Stimulated activated CD4-positive, alpha-beta T cell treated with anti-CD3 and anti-CD28 coated beads, Interleukin-1b, Interleukin-23, amount 100 ng/mL, for 48 hours (primary cell): ENCODE data around the gene CREB5.

Source experiments
- DNase-seq: peaks from one replicate; pipeline ENCODE4 v3.0.0-alpha.2; 2020

Gene CREB5

GRCh38 chr7:28554802-28555471, 142.6 kb downstream of the CREB5 start:
- DNase-seq, result no peak

GRCh38 chr7:28556025-28556424, 143.7 kb downstream of the CREB5 start:
- no peak for DNase-seq

GRCh38 chr7:28556671-28557070, 144.4 kb downstream of the CREB5 start:
- DNase-seq, result no peak

GRCh38 chr7:28558236-28558635, 145.9 kb downstream of the CREB5 start:
- no peak for DNase-seq

GRCh38 chr7:28560767-28561166, 148.4 kb downstream of the CREB5 start:
- DNase-seq, result no peak

GRCh38 chr7:28564033-28564432, 151.7 kb downstream of the CREB5 start:
- no peak for DNase-seq

DNA sequence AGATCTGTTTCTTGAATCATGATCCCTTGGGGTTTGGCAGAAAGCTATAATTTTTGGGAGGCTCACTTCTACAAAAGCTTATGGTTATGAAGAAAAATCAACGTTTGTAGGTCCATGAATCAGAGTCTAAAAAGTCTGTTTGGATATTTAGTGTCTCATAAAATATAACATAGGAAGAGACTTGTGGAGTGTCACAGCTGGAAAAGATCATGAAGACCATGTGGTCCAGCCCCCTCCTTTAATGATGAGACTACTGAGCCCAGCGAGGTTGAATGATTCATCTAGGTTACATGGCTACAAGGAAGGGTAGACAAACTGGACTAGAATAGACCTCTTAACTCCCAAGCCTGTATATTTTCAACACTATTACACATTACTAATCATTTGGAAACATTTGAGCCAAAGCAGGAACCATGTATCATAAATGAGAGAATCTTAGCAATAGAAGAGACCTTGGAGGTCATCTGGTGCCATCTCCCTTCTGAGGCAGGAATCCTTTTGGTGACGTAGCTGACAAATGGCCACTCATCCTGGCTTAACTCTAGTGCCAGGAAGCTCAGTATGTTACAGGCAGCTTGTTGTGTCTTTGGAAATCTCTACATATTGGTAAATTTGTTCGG, 152.5 kb downstream of the CREB5 start:
- DNase-seq, result no peak

GRCh38 chr7:28565980-28566379, 153.7 kb downstream of the CREB5 start:
- DNase-seq, result no peak

GRCh38 chr7:28570113-28570969, 158.0 kb downstream of the CREB5 start:
- DNase-seq, result no peak

GRCh38 chr7:28570970-28571288, 158.6 kb downstream of the CREB5 start:
- no peak for DNase-seq

GRCh38 chr7:28571405-28571804, 159.1 kb downstream of the CREB5 start:
- DNase-seq, result no peak

GRCh38 chr7:28572321-28573058, 160.2 kb downstream of the CREB5 start:
- no peak for DNase-seq

DNA sequence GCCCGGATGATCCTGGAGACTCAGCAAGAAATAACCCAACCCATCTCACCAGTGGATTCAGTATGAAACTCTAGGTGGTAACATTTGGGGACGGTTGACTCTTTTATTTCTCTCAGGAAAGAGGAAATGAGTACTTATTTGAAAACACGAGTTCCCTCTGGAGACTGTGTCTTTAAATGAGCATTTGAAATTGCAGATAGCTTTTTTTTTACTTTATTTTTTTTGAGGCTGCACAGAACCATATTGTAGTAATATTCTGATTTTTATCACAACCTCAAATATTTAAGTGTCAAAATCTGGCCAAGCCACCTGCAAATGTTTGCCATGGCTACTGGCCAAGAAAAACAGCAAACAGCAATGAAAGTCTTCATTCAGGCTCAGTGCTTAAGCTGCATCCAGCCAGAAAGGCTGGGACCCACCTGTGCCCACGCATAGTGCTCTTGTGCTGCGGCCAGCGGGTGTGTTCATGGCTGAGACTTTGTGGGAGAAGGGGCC, 160.8 kb downstream of the CREB5 start:
- no peak for DNase-seq

DNA sequence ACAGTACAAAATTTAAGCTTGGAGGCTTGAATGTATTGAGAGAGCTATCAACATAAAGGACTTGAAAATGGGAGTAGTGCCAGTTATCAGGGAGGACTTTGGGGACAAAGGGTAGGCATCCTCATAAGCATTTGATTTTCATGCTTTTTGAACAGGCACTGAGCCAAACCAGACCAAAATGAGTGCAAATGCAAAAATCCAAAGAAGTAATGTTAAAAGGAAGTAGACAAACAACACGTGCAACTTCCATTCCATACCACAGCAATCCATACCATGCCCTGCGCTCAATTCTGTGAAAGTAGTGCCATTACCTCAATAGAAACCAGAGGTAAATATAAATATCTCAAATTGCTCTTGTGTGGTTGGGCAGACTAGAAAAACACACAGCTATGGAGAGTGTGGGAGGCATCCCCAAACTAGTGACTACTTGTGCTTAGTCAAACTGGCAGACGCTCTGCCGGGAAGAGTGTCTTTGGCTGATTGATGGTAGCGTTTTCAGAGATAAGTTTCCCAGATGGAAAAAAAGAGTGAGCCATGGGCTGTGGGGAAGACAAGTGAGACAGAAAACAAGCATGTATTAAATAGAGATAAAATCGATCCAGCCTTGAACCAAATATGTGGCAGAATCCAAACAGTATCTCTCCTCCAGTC, 161.5 kb downstream of the CREB5 start:
- no peak for DNase-seq

DNA sequence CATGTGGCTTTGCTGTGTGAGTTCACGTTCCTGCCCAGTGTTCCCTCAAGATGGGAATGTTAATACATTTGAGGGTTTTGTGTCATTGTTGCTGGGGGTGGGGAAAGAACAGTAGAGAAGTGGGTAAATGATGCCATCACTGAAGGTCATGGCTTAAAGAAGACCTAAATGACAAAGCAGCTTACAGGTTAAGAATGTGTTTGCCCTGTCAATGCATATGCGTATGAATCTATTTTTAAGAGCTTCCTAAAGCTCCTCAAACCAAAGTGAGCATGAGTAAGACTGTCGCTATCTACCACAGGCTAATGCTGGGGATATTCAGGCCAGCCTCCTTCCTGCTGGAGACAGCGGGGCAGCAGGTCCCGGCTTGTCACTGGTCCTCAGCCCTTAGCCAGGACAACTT, 162.9 kb downstream of the CREB5 start:
- no peak for DNase-seq

DNA sequence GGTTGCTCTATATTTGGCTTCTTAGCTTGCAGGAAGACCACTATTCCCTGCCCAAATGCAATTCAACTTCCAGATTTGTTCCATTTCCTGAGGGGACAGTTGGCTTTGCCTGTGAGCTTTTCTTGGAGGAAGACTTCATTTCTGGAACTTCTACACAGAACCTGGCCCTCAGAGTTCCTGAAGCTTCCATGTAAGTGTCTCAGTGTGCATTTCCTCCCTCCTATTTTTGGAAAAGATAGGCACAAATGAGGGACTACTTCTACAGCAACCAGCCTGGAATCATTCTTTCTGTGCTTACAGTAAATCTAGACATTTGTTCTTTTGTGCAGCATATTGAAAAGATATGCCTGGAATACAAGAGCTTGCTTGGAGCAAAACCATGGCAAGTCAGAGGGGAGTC, 164.3 kb downstream of the CREB5 start:
- no peak for DNase-seq

GRCh38 chr7:28579571-28579970, 167.3 kb downstream of the CREB5 start:
- DNase-seq, result no peak

DNA sequence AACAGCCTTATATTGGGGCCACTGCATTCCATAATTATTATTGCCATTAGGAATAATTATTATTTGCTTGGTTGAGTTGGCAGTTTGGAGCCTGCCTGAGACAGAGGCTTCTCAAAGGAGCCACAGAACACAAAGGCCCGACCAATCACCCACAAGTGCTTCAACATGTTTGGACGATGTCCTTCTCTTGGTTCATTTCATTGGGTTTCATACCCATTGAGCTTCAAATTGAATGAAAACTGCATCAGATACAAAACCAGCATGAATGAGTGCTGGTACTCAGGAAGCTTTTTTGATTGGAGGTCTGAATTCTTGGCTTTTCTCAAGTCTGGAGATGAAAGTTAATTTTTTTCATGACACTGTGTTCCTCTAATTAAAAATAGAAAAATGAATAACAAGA, 168.3 kb downstream of the CREB5 start:
- no peak for DNase-seq

DNA sequence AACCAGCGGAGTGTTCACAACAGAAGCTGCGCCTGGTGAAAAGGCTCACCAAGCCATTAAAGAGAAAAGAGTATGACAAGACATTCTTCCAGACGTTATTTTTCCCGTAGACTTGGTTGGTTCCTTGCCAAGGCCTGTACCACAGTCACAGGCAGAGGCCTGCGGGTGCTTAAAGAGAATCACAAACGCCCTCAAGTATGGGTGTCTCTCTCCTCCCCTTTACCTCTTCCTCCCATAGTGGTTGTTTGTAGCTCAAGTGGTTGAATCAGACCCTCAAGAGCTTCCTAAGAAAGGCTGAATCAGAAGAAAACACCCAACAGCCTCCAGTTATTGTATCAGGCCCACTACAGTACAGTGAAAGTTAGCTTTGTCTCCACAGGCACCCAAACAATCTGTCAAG, 169.0 kb downstream of the CREB5 start:
- no peak for DNase-seq

DNA sequence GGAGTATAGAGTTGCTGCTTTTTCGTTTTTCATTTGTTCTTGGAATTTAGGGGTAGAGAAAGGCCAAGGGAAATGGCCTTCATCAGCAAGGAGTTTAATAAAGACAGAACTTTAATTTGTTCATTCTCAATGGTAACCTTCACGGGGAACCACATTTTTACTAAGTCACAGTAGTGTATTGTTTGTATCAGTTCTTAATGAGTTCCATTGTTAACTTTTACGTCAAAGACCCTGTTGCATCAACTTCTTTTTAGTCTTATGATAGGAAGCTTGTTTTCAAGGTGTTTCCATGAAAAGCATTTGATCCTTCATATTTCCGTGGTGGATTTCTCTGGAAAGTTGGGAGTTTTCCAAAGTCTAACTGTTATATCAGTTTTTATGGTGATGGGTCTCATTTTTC, 169.9 kb downstream of the CREB5 start:
- DNase-seq, result no peak

DNA sequence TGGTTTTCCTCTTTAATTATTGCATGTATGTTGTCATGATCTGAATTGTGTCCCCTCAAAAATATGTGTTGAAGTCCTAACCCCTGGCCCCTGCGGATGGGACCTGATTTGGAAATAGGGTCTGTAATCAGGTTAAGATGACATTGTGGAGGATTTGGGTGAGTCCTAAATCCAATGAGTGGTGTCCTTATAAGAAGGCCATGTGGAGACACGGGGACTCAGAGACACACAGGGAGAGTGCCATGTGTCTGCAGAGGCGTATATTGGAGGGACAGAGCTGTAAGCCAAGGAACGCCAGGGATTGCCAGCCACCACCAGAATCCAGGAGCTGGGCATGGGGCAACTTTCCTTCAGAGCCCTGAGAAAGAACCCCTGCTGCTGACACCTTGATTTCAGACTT, 171.9 kb downstream of the CREB5 start:
- no peak for DNase-seq

- DNase-seq, result no peak
These were observed 174.4 kb downstream of the CREB5 start for GRCh38 chr7:28586736-28587135.

- DNase-seq, result no peak
These were observed 174.9 kb downstream of the CREB5 start for GRCh38 chr7:28587211-28587610.
